GM23338 (cell line): ENCODE measurements around the gene PRAC1.

Source experiments
- POLR2AphosphoS5 ChIP-seq: IDR thresholded peaks from 2 replicates; pipeline ENCODE4 v1.6.1; 2016; ENCODE audit warnings: antibody characterized with exemption, low read depth
- REST ChIP-seq: IDR thresholded peaks from one replicate; pipeline ENCODE4 v1.6.1; 2018; ENCODE audit warnings: antibody characterized with exemption; ENCODE audit not compliant: unreplicated experiment
- TF ChIP-seq, protein P1 (sequence below), 2 experiments: fragments of 200-600 bp in 1 of 2; sonication (generic) in 1 of 2; conservative IDR thresholded peaks; 2 replicates each; pipeline versions ENCODE4 v1.5.1 to v1.6.1; 2016 to 2017; ENCODE audit warnings: antibody characterized with exemption in 2 of 2, low read depth in 2 of 2, mild to moderate bottlenecking in 2 of 2, moderate library complexity in 1 of 2

GRCh38 chr17:48770954-48771353 is 48.6 kb upstream of the PRAC1 start:
- no peak for TF ChIP-seq REST
- TF ChIP-seq, protein P1, sequence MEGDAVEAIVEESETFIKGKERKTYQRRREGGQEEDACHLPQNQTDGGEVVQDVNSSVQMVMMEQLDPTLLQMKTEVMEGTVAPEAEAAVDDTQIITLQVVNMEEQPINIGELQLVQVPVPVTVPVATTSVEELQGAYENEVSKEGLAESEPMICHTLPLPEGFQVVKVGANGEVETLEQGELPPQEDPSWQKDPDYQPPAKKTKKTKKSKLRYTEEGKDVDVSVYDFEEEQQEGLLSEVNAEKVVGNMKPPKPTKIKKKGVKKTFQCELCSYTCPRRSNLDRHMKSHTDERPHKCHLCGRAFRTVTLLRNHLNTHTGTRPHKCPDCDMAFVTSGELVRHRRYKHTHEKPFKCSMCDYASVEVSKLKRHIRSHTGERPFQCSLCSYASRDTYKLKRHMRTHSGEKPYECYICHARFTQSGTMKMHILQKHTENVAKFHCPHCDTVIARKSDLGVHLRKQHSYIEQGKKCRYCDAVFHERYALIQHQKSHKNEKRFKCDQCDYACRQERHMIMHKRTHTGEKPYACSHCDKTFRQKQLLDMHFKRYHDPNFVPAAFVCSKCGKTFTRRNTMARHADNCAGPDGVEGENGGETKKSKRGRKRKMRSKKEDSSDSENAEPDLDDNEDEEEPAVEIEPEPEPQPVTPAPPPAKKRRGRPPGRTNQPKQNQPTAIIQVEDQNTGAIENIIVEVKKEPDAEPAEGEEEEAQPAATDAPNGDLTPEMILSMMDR (conservative IDR thresholded peaks at IDR 0.05; ENCODE audit: low read depth in 2 of 2): no peak
- TF ChIP-seq POLR2AphosphoS5: no peak
